Measurements from ENCODE around the gene PFKL.

PFKL gene

GRCh38 chr21:44314561-44314960, 14.7 kb downstream of the PFKL start:
- no peak for DNase-seq

- DNase-seq, result no peak
Observed at GRCh38 chr21:44315691-44316203, 15.9 kb downstream of the PFKL start.

- no peak for DNase-seq
Observed at GRCh38 chr21:44316277-44316900, 16.5 kb downstream of the PFKL start.

GRCh38 chr21:44317241-44317782, 17.5 kb downstream of the PFKL start:
- no peak for DNase-seq

- DNase-seq, result no peak
Observed at GRCh38 chr21:44317871-44318270, 18.0 kb downstream of the PFKL start.

GRCh38 chr21:44318489-44319285, 18.8 kb downstream of the PFKL start:
- no peak for DNase-seq

- DNase-seq, result no peak
Observed at GRCh38 chr21:44319407-44320065, 19.7 kb downstream of the PFKL start.

- DNase-seq, result no peak
Observed at GRCh38 chr21:44320847-44321246, 21.0 kb downstream of the PFKL start.

- DNase-seq, result no peak
Observed at GRCh38 chr21:44321846-44322450, 22.1 kb downstream of the PFKL start.

- DNase-seq, result no peak
Observed at GRCh38 chr21:44322621-44323325, 22.9 kb downstream of the PFKL start.

- DNase-seq, result no peak
Observed at GRCh38 chr21:44323591-44323990, 23.7 kb downstream of the PFKL start.

- DNase-seq, result no peak
Observed at GRCh38 chr21:44324106-44324853, 24.4 kb downstream of the PFKL start.

- no peak for DNase-seq
Observed at GRCh38 chr21:44324854-44325107, 24.9 kb downstream of the PFKL start.

- no peak for DNase-seq
Observed at GRCh38 chr21:44325386-44326271, 25.8 kb downstream of the PFKL start.

- no peak for DNase-seq
Observed at GRCh38 chr21:44326272-44326647, 26.4 kb downstream of the PFKL start.

- no peak for DNase-seq
Observed at GRCh38 chr21:44326716-44327602, 27.1 kb downstream of the PFKL start.

- DNase-seq, result no peak
Observed at GRCh38 chr21:44327603-44327974, 27.7 kb downstream of the PFKL start.

GRCh38 chr21:44328242-44328895, 28.5 kb downstream of the PFKL start:
- DNase-seq, result no peak
